Uterus (tissue), 2 donors: ENCODE results near the gene NDUFS5.

Experiments
- POLR2A ChIP-seq, 2 donors: fragments of 450-650 bp; IDR thresholded peaks; one replicate each; pipeline ENCODE4 v1.6.1; 2016; ENCODE audit warnings: antibody characterized with exemption in 2 of 2, mild to moderate bottlenecking in 1 of 2, moderate library complexity in 1 of 2
- TF ChIP-seq, protein P1 (sequence below), 4 experiments: fragments of 200-600 bp in 2 of 4; fragments of 450-650 bp in 2 of 4; sonication (generic) in 2 of 4; IDR thresholded peaks; one replicate each; pipeline ENCODE4 v1.5.1; 2016 to 2019; ENCODE audit warnings: antibody characterized with exemption in 4 of 4, mild to moderate bottlenecking in 2 of 4, moderate library complexity in 1 of 4

- TF ChIP-seq, protein P1, sequence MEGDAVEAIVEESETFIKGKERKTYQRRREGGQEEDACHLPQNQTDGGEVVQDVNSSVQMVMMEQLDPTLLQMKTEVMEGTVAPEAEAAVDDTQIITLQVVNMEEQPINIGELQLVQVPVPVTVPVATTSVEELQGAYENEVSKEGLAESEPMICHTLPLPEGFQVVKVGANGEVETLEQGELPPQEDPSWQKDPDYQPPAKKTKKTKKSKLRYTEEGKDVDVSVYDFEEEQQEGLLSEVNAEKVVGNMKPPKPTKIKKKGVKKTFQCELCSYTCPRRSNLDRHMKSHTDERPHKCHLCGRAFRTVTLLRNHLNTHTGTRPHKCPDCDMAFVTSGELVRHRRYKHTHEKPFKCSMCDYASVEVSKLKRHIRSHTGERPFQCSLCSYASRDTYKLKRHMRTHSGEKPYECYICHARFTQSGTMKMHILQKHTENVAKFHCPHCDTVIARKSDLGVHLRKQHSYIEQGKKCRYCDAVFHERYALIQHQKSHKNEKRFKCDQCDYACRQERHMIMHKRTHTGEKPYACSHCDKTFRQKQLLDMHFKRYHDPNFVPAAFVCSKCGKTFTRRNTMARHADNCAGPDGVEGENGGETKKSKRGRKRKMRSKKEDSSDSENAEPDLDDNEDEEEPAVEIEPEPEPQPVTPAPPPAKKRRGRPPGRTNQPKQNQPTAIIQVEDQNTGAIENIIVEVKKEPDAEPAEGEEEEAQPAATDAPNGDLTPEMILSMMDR (IDR thresholded peaks at IDR 0.05) = no peak
- no peak for TF ChIP-seq POLR2A (IDR thresholded peaks at IDR 0.05)
Measured at GRCh38 chr1:39063775-39064174, 37.6 kb downstream of the NDUFS5 start.
